Mesothelial cell of epicardium (in vitro differentiated cells): Measurements from ENCODE around the gene OR5M10. TPM values are rescaled to one million over a fixed set of nuclear protein-coding genes. Genes with fewer than 3 reads are reported as not detected.

Experiments
- DNase-seq, 2 experiments: peaks; one replicate each; pipeline ENCODE4 v3.0.0; 2021; ENCODE audit warnings: low spot score in 2 of 2; ENCODE audit not compliant: unreplicated experiment in 2 of 2
- H3K27ac Mint-ChIP-seq: 2 replicates; pipeline ENCODE4 v1.8.0; 2021; ENCODE audit warnings: mixed read lengths
- H3K27me3 Mint-ChIP-seq: 2 replicates; pipeline ENCODE4 v1.8.0; 2021; ENCODE audit warnings: low read depth, mixed read lengths
- H3K36me3 Mint-ChIP-seq: 2 replicates; pipeline ENCODE4 v1.8.0; 2021; ENCODE audit warnings: mixed read lengths
- H3K4me1 Mint-ChIP-seq: 2 replicates; pipeline ENCODE4 v1.8.0; 2021; ENCODE audit warnings: mixed read lengths
- H3K4me3 Mint-ChIP-seq: 2 replicates; pipeline ENCODE4 v1.8.0; 2021; ENCODE audit warnings: mild to moderate bottlenecking, moderate library complexity, mixed read lengths
- H3K9me3 Mint-ChIP-seq: 2 replicates; pipeline ENCODE4 v1.8.0; 2021; ENCODE audit warnings: mixed read lengths
- total RNA-seq: library from RNA; stranded (reverse); gene quantifications from 3 replicates; pipeline ENCODE4 v1.2.1, GENCODE V29; 2021
- TF ChIP-seq, protein P1 (sequence below): fragments of 200-600 bp; sonication (generic); IDR thresholded peaks from one replicate; pipeline ENCODE4 v1.5.0; 2021; ENCODE audit warnings: antibody characterized with exemption; ENCODE audit not compliant: unreplicated experiment

OR5M10 gene
- total RNA-seq, 1 donor from 2014 or later = not detected

DNA sequence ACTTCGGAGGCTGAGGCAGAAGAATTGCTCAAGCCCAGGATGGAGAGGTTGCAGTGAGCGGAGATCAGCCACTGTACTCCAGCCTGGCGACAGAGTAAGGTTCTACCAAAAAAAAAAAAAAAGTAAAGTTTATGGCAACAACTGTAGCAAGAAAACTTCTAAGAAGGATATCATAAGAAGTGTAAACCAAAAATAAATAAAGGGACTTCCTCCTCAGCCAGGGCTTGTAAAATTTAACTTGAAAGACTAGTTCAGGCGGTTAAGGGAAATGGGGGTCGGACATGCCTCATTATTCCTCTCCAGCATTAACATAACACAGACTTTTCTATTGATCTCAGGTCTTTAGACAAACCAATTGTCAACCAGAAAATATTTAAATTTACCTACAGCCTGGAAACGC is 32.0 kb downstream of the OR5M10 start:
- H3K27me3 Mint-ChIP-seq = no peaks in the 10 kb centered on the region
- TF ChIP-seq, protein P1, sequence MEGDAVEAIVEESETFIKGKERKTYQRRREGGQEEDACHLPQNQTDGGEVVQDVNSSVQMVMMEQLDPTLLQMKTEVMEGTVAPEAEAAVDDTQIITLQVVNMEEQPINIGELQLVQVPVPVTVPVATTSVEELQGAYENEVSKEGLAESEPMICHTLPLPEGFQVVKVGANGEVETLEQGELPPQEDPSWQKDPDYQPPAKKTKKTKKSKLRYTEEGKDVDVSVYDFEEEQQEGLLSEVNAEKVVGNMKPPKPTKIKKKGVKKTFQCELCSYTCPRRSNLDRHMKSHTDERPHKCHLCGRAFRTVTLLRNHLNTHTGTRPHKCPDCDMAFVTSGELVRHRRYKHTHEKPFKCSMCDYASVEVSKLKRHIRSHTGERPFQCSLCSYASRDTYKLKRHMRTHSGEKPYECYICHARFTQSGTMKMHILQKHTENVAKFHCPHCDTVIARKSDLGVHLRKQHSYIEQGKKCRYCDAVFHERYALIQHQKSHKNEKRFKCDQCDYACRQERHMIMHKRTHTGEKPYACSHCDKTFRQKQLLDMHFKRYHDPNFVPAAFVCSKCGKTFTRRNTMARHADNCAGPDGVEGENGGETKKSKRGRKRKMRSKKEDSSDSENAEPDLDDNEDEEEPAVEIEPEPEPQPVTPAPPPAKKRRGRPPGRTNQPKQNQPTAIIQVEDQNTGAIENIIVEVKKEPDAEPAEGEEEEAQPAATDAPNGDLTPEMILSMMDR = no peak
- no peaks in the 10 kb centered on the region for H3K36me3 Mint-ChIP-seq
- DNase-seq = no peak
- peaks cover 21% of the 10 kb centered on the region for H3K9me3 Mint-ChIP-seq
- H3K27ac Mint-ChIP-seq = no peak overlapping the region
- H3K4me1 Mint-ChIP-seq = no peaks in the 10 kb centered on the region
- no peak overlapping the region for H3K4me3 Mint-ChIP-seq

DNA sequence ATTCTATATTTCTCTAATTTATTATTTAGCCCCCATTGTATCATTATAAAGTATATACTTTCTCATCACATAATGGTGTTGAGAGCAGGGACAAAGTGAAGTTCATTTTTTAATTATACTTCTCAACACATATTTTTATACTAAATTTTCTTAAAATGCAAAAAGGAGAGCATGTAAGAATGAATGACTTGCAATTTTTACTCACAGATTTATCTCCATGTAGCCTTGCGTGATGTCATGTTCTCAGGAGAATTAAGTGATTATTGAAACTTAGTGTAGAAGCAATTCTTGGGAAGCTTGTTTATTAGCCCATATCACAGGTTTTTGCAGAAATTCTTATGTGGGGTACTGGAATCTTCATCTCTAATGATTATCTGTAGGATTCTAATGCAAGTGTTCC is 33.8 kb downstream of the OR5M10 start:
- H3K27ac Mint-ChIP-seq = no peak overlapping the region
- no peaks in the 10 kb centered on the region for H3K27me3 Mint-ChIP-seq
- no peaks in the 10 kb centered on the region for H3K36me3 Mint-ChIP-seq
- no peak for DNase-seq
- H3K4me3 Mint-ChIP-seq = no peak overlapping the region
- no peaks in the 10 kb centered on the region for H3K4me1 Mint-ChIP-seq
- H3K9me3 Mint-ChIP-seq = peaks cover 21% of the 10 kb centered on the region
- TF ChIP-seq, protein P1 = no peak

DNA sequence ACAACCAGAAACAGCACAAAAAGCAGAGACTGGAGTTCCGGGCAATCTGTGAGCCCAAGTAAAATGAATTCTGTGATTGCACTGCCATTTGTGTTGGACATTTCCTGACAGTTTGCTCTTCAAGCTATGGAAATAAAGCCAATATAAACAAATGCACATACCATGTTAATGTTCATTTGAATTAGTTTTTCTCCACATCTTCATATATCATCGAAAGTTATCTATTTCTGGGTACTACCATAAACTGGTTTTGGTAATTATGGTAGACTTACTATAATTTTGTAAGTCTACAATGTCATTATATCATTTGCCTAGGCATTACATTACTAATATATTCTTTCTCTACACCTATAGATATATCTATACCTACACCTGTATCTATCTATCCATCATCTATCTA is 34.4 kb downstream of the OR5M10 start, which contains the start of gene OR5M11:
OR5M11 (minus strand) TSS at position 101 of the 400 bp plus-strand sequence; CDS start at position 101, 0 bp downstream.
- Mint-ChIP-seq H3K27me3 (no peaks in the 10 kb centered on the region), H3K9me3 (peaks cover 17% of the 10 kb centered on the region), H3K27ac (no peak within 1 kb of the TSS), H3K4me1 (no peaks in the 10 kb centered on the region), H3K36me3 (no peaks in the 10 kb centered on the region), H3K4me3 (no peak within 1 kb of the TSS)
- TF ChIP-seq, protein P1 = no peak
- no peak for DNase-seq

DNA sequence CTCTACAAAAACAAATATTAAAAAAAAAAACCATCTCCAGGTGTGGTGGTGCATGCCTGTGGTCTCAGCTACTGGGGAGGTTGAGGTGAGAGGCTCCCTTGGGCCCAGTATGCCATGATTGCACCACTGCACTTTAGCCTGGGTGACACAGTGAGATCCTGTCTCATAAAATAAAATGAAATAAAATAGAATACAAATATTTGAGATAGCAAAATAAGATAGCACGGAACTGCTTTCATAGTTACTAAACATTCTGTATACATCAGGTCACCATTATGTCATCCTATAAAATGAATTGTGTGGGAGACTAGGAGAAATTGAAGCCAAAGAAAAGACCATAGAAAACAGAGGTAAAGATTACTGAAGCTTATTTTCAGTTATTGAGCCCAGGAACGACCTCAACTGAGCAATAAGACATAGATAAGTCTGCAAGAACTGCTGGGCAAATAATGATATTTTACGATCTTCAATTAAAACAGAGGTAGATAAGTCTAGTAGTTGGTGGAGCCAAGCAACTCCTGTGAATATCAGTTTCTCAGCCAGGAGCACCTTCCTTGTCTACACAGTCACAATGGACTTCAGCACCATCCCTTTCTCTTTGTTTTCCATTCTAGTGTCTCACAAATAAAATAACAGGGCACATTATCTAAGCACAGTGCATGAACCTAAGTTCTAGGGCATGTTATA is 44.3 kb downstream of the OR5M10 start:
- H3K27ac Mint-ChIP-seq = no peak overlapping the region
- H3K4me3 Mint-ChIP-seq = no peak overlapping the region
- H3K4me1 Mint-ChIP-seq = no peaks in the 10 kb centered on the region
- DNase-seq = no peak
- H3K36me3 Mint-ChIP-seq = no peaks in the 10 kb centered on the region
- TF ChIP-seq, protein P1 = no peak
- peaks cover 4% of the 10 kb centered on the region for H3K9me3 Mint-ChIP-seq
- no peaks in the 10 kb centered on the region for H3K27me3 Mint-ChIP-seq

DNA sequence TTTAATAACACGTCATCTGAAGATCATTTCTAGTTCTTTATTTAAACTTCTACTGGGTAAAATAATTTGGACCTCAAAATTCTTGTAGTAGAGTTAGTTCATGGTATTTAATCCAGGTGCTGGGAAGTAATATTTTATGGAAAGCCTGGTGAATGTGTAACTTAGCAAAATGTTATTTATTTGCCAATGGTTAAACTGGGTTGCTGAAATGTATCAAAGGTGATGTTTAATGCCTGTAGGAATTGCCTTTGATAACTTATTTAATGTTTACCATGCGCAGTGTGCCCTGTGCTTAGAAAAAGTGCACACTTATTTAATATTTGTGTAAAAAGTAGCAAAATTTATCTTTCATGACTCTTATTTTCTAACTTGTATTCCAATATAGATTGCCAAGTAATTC is 45.7 kb downstream of the OR5M10 start:
- TF ChIP-seq, protein P1 = no peak
- no peak for DNase-seq
- no peak overlapping the region for H3K4me3 Mint-ChIP-seq
- no peaks in the 10 kb centered on the region for H3K27me3 Mint-ChIP-seq
- H3K27ac Mint-ChIP-seq = no peak overlapping the region
- peaks cover 4% of the 10 kb centered on the region for H3K9me3 Mint-ChIP-seq
- no peaks in the 10 kb centered on the region for H3K4me1 Mint-ChIP-seq
- no peaks in the 10 kb centered on the region for H3K36me3 Mint-ChIP-seq

Other genes starting within 250 kb of the OR5M10 start
- not detected in 3 replicates for gene OR8K1, start 231.7 kb downstream of the OR5M10 start, total RNA-seq
- not detected in 3 replicates for gene OR8J1, start 223.4 kb downstream of the OR5M10 start, total RNA-seq
- gene OR8U1, start 202.1 kb downstream of the OR5M10 start, total RNA-seq = not detected in 3 replicates
- not detected in 3 replicates for gene OR5AL1, start 165.0 kb downstream of the OR5M10 start, total RNA-seq
- gene OR5M3, start 104.4 kb downstream of the OR5M10 start, total RNA-seq = not detected in 3 replicates
- not detected in 3 replicates for gene OR5M8, start 86.4 kb downstream of the OR5M10 start, total RNA-seq
- not detected in 3 replicates for gene OR5M11, start 34.5 kb downstream of the OR5M10 start, total RNA-seq
- not detected in 3 replicates for gene OR5M1, start 37.2 kb upstream of the OR5M10 start, total RNA-seq
- not detected in 3 replicates for gene OR5AP2, start 64.7 kb upstream of the OR5M10 start, total RNA-seq
- gene OR5AR1, start 86.0 kb upstream of the OR5M10 start, total RNA-seq = not detected in 3 replicates
- gene OR9G1, start 121.4 kb upstream of the OR5M10 start, total RNA-seq = not detected in 3 replicates
- not detected in 3 replicates for gene OR9G4, start 171.0 kb upstream of the OR5M10 start, total RNA-seq